Measurements from ENCODE around the gene C6orf132.

C6orf132 gene

GRCh38 chr6:42135161-42135560 lies 7.3 kb downstream of the C6orf132 start:
- no peak for DNase-seq

GRCh38 chr6:42133926-42134325 lies 8.5 kb downstream of the C6orf132 start:
- DNase-seq, result no peak

GRCh38 chr6:42131531-42131930 lies 10.9 kb downstream of the C6orf132 start:
- no peak for DNase-seq

- DNase-seq, result no peak
Observed at GRCh38 chr6:42129360-42129676, 13.1 kb downstream of the C6orf132 start.

- no peak for DNase-seq
Observed at GRCh38 chr6:42128460-42129359, 13.7 kb downstream of the C6orf132 start.

GRCh38 chr6:42125663-42126062 lies 16.8 kb downstream of the C6orf132 start:
- DNase-seq, result no peak

GRCh38 chr6:42125231-42125630 lies 17.2 kb downstream of the C6orf132 start:
- DNase-seq, result no peak

GRCh38 chr6:42124223-42124836 lies 18.1 kb downstream of the C6orf132 start:
- DNase-seq, result no peak

GRCh38 chr6:42123379-42124103 lies 18.9 kb downstream of the C6orf132 start:
- DNase-seq, result no peak

- no peak for DNase-seq
Observed at GRCh38 chr6:42120895-42121865, 21.2 kb downstream of the C6orf132 start.

GRCh38 chr6:42118162-42119001 lies 24.0 kb downstream of the C6orf132 start:
- no peak for DNase-seq

GRCh38 chr6:42117843-42118161 lies 24.6 kb downstream of the C6orf132 start:
- DNase-seq, result no peak

GRCh38 chr6:42113936-42114636 lies 28.3 kb downstream of the C6orf132 start:
- no peak for DNase-seq

GRCh38 chr6:42112351-42112750 lies 30.1 kb downstream of the C6orf132 start:
- no peak for DNase-seq

GRCh38 chr6:42110683-42111082 lies 31.7 kb downstream of the C6orf132 start:
- DNase-seq, result no peak

GRCh38 chr6:42108071-42108470 lies 34.3 kb downstream of the C6orf132 start:
- DNase-seq, result no peak

- DNase-seq, result no peak
Observed at GRCh38 chr6:42106112-42107023, 36.1 kb downstream of the C6orf132 start.

GRCh38 chr6:42105709-42106108 lies 36.7 kb downstream of the C6orf132 start:
- DNase-seq, result no peak

GRCh38 chr6:42105156-42105648 lies 37.2 kb downstream of the C6orf132 start:
- no peak for DNase-seq

GRCh38 chr6:42104804-42105125 lies 37.7 kb downstream of the C6orf132 start:
- no peak for DNase-seq
